ENCODE data around the gene WDR72.

DNA sequence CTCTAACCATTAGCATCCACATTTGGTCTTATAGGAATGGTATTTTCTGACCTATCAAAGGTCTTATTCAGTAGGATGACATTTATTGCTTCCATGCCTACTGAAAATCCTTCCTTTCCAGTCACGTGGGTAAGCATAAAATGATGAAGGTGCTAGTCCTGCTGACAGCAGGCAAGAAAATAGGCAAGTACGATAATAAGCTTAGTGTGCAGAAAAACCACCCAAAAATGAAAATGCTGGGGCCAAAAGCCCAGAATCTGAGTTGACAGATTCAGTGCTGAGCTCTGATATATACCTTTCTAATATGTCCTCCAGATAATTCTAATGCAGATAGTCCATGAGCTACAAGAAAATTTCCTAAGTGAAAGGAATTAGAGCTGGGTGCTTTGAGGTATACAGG lies 194.8 kb downstream of the WDR72 start:
- TF ChIP-seq POLR2A (IDR thresholded peaks at IDR 0.05; ENCODE audit: low read depth) (no peak), POLR2AphosphoS5 (IDR thresholded peaks at IDR 0.05) (no peak), EP300 (IDR thresholded peaks at IDR 0.05) (no peak)
- TF ChIP-seq, protein P1, sequence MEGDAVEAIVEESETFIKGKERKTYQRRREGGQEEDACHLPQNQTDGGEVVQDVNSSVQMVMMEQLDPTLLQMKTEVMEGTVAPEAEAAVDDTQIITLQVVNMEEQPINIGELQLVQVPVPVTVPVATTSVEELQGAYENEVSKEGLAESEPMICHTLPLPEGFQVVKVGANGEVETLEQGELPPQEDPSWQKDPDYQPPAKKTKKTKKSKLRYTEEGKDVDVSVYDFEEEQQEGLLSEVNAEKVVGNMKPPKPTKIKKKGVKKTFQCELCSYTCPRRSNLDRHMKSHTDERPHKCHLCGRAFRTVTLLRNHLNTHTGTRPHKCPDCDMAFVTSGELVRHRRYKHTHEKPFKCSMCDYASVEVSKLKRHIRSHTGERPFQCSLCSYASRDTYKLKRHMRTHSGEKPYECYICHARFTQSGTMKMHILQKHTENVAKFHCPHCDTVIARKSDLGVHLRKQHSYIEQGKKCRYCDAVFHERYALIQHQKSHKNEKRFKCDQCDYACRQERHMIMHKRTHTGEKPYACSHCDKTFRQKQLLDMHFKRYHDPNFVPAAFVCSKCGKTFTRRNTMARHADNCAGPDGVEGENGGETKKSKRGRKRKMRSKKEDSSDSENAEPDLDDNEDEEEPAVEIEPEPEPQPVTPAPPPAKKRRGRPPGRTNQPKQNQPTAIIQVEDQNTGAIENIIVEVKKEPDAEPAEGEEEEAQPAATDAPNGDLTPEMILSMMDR (IDR thresholded peaks at IDR 0.05) = no peak
